ENCODE data around the gene KCNN1. TPM values are rescaled to one million over a fixed set of nuclear protein-coding genes. Genes with fewer than 3 reads are reported as not detected.

KCNN1 gene
- total and polyA plus RNA-seq, 9 of the 15 experiments (the other 6 are each of a cell fraction or from before 2014, with no cell fraction given): 0.01 to 6.2 (median 0.72) TPM

GRCh38 chr19:18000915-18001776, 34.2 kb downstream of the KCNN1 start (continued):
- TF ChIP-seq RFX5 (IDR thresholded peaks at IDR 0.05; ENCODE audit: low read depth, low read length) (no peak), FOXA3 (CRISPR knock-in tag; conservative IDR thresholded peaks at IDR 0.05 in 1 of 2, IDR thresholded peaks at IDR 0.05 in 1 of 2) (peak; percentile 71 to 86; a peak in 2 of 4 replicates), ID3 (CRISPR knock-in tag; IDR thresholded peaks at IDR 0.05) (no peak), ID3 (tag; IDR thresholded peaks at IDR 0.05) (peak; percentile 81), ZNF589 (CRISPR knock-in tag; IDR thresholded peaks at IDR 0.05; ENCODE audit: low read depth) (peak; percentile 47; the same call in 1 of the 2 replicates), CC2D1A (IDR thresholded peaks at IDR 0.05) (no peak), ARID2 (IDR thresholded peaks at IDR 0.05) (no peak), ELF4 (CRISPR knock-in tag; IDR thresholded peaks at IDR 0.05) (peak; percentile 51; the same call in 1 of the 2 replicates), YY1 (IDR thresholded peaks at IDR 0.05; ENCODE audit: borderline replicate concordance in 1 of 3, control insufficient read depth in 1 of 3, extremely low read depth in 1 of 3, insufficient read depth in 3 of 3, insufficient read length in 1 of 3, insufficient replicate concordance in 2 of 3, low read depth in 1 of 3, low read length in 2 of 3) (peak in 2 of 3 experiments; percentile 48 to 57), RBFOX2 (IDR thresholded peaks at IDR 0.05; ENCODE audit: low read depth, low read length) (peak; percentile 90), PHF20 (IDR thresholded peaks at IDR 0.05; ENCODE audit: partially characterized antibody) (peak; percentile 42), GATAD2B (IDR thresholded peaks at IDR 0.05; ENCODE audit: borderline replicate concordance) (peak; percentile 87; the same call in 1 of the 2 replicates), RBM25 (IDR thresholded peaks at IDR 0.05; ENCODE audit: low read depth, low read length, severe bottlenecking) (peak; percentile 44), SRSF3 (IDR thresholded peaks at IDR 0.05; ENCODE audit: insufficient read depth, low read length) (no peak), ZBTB9 (CRISPR knock-in tag; IDR thresholded peaks at IDR 0.05) (peak; percentile 46; the same call in 1 of the 2 replicates), NCOR1 (IDR thresholded peaks at IDR 0.05) (peak; percentile 43), MCM5 (IDR thresholded peaks at IDR 0.05; ENCODE audit: low read depth) (no peak), ZKSCAN1 (IDR thresholded peaks at IDR 0.05; ENCODE audit: low read depth, low read length) (no peak), ZNF174 (CRISPR knock-in tag; IDR thresholded peaks at IDR 0.05) (no peak)
- TF ChIP-seq, protein P1, sequence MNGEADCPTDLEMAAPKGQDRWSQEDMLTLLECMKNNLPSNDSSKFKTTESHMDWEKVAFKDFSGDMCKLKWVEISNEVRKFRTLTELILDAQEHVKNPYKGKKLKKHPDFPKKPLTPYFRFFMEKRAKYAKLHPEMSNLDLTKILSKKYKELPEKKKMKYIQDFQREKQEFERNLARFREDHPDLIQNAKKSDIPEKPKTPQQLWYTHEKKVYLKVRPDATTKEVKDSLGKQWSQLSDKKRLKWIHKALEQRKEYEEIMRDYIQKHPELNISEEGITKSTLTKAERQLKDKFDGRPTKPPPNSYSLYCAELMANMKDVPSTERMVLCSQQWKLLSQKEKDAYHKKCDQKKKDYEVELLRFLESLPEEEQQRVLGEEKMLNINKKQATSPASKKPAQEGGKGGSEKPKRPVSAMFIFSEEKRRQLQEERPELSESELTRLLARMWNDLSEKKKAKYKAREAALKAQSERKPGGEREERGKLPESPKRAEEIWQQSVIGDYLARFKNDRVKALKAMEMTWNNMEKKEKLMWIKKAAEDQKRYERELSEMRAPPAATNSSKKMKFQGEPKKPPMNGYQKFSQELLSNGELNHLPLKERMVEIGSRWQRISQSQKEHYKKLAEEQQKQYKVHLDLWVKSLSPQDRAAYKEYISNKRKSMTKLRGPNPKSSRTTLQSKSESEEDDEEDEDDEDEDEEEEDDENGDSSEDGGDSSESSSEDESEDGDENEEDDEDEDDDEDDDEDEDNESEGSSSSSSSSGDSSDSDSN (IDR thresholded peaks at IDR 0.05; ENCODE audit: borderline replicate concordance in 1 of 2, low read depth in 2 of 2, low read length in 2 of 2): peak in 1 of 2 experiments; percentile 78; a peak in 2 of 4 replicates
- TF ChIP-seq, protein P2, sequence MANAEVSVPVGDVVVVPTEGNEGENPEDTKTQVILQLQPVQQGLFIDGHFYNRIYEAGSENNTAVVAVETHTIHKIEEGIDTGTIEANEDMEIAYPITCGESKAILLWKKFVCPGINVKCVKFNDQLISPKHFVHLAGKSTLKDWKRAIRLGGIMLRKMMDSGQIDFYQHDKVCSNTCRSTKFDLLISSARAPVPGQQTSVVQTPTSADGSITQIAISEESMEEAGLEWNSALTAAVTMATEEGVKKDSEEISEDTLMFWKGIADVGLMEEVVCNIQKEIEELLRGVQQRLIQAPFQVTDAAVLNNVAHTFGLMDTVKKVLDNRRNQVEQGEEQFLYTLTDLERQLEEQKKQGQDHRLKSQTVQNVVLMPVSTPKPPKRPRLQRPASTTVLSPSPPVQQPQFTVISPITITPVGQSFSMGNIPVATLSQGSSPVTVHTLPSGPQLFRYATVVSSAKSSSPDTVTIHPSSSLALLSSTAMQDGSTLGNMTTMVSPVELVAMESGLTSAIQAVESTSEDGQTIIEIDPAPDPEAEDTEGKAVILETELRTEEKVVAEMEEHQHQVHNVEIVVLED (CRISPR knock-in tag; IDR thresholded peaks at IDR 0.05): peak; percentile 56

Data from K562 (cell line).